ENCODE results near the gene PAQR9.

GRCh38 chr3:142926368-142926944 is 37.0 kb downstream of the PAQR9 start:
- TF ChIP-seq CTCF (IDR thresholded peaks at IDR 0.05) (no peak), POLR2A (IDR thresholded peaks at IDR 0.05) (no peak)
